Neural cell (in vitro differentiated cells): ENCODE measurements around the gene ACACA. TPM values are rescaled to one million over a fixed set of nuclear protein-coding genes. Genes with fewer than 3 reads are reported as not detected.

Source experiments
- H2AFZ ChIP-seq: fragments of 200-600, 300-800 bp; sonication (generic), shearing (Covaris generic); 2 replicates; pipeline ENCODE4 v1.6.0; 2014; ENCODE audit warnings: low read depth, mild to moderate bottlenecking, antibody characterized with exemption, low read length, moderate library complexity
- H3F3A ChIP-seq: fragments of 200-600 bp; shearing (Covaris generic); 2 replicates; pipeline ENCODE4 v1.6.1; 2016; ENCODE audit warnings: mild to moderate bottlenecking, moderate library complexity, mixed read lengths, antibody characterized with exemption, low read length; ENCODE audit not compliant: insufficient read depth, poor library complexity, severe bottlenecking
- H3K27ac ChIP-seq: fragments of 200-600, 300-800 bp; sonication (generic), shearing (Covaris generic); 2 replicates; pipeline ENCODE4 v1.5.1; 2014; ENCODE audit warnings: mild to moderate bottlenecking, low read length, moderate library complexity
- H3K27me3 ChIP-seq: fragments of 300-800, 200-600 bp; sonication (generic), shearing (Covaris generic); 2 replicates; pipeline ENCODE4 v1.6.0; 2014; ENCODE audit warnings: mild to moderate bottlenecking, low read depth, low read length, moderate library complexity; ENCODE audit not compliant: insufficient read depth
- H3K36me3 ChIP-seq: fragments of 300-800, 200-600 bp; sonication (generic), shearing (Covaris generic); 2 replicates; pipeline ENCODE4 v1.5.1; 2014; ENCODE audit warnings: mild to moderate bottlenecking, antibody characterized with exemption, low read length, moderate library complexity; ENCODE audit not compliant: insufficient read depth
- H3K4me2 ChIP-seq: fragments of 300-800, 200-600 bp; sonication (generic), shearing (Covaris generic); 2 replicates; pipeline ENCODE4 v1.6.0; 2014; ENCODE audit warnings: mild to moderate bottlenecking, low read length
- H3K4me3 ChIP-seq: fragments of 300-800, 200-600 bp; sonication (generic), shearing (Covaris generic); 2 replicates; pipeline ENCODE4 v1.5.1; 2014; ENCODE audit warnings: mild to moderate bottlenecking, low read length, moderate library complexity
- H3K79me2 ChIP-seq: fragments of 200-600 bp; shearing (Covaris generic); replicated peaks from 2 replicates; pipeline ENCODE4 v1.6.0; 2014; ENCODE audit warnings: mild to moderate bottlenecking, low read length, moderate library complexity; ENCODE audit not compliant: insufficient read depth
- H3K9ac ChIP-seq: fragments of 300-800, 200-600 bp; sonication (generic), shearing (Covaris generic); 2 replicates; pipeline ENCODE4 v1.6.1; 2016; ENCODE audit warnings: mild to moderate bottlenecking, low read length, mixed read lengths
- H3K9me2 ChIP-seq: fragments of 200-600 bp; shearing (Covaris generic); 2 replicates; pipeline ENCODE4 v1.6.1; 2016; ENCODE audit warnings: mild to moderate bottlenecking, low read length, mixed read lengths; ENCODE audit not compliant: insufficient read depth
- H3K9me3 ChIP-seq: fragments of 200-600, 300-800 bp; sonication (generic), shearing (Covaris generic); 2 replicates; pipeline ENCODE4 v1.6.1; 2016; ENCODE audit warnings: mild to moderate bottlenecking, mixed run types, low read length, moderate library complexity, mixed read lengths
- H4K20me1 ChIP-seq: fragments of 200-600 bp; shearing (Covaris generic); 2 replicates; pipeline ENCODE4 v1.6.1; 2016; ENCODE audit warnings: mild to moderate bottlenecking, mixed run types; ENCODE audit not compliant: insufficient read depth
- EP300 ChIP-seq: fragments of 450-650 bp; conservative IDR thresholded peaks from 2 replicates; pipeline ENCODE4 v1.6.1; 2014; ENCODE audit warnings: antibody characterized with exemption, mild to moderate bottlenecking, moderate library complexity; ENCODE audit not compliant: poor library complexity, severe bottlenecking
- EZH2 ChIP-seq: fragments of 200-600, 300-800 bp; shearing (Covaris generic), sonication (generic); IDR thresholded peaks from 2 replicates; pipeline ENCODE4 v1.6.1; 2014; ENCODE audit warnings: antibody characterized with exemption, low read length, borderline replicate concordance, mild to moderate bottlenecking; ENCODE audit not compliant: insufficient read depth, poor library complexity, severe bottlenecking
- MXI1 ChIP-seq: fragments of 450-650 bp; conservative IDR thresholded peaks from 2 replicates; pipeline ENCODE4 v1.6.1; 2014; ENCODE audit warnings: antibody characterized with exemption, mild to moderate bottlenecking; ENCODE audit not compliant: poor library complexity, severe bottlenecking
- POLR2AphosphoS5 ChIP-seq: IDR thresholded peaks from 2 replicates; pipeline ENCODE4 v1.6.1; 2012
- RAD21 ChIP-seq: fragments of 450-650 bp; conservative IDR thresholded peaks from 2 replicates; pipeline ENCODE4 v1.6.1; 2014; ENCODE audit warnings: antibody characterized with exemption, mild to moderate bottlenecking, moderate library complexity
- SMC3 ChIP-seq: fragments of 450-650 bp; conservative IDR thresholded peaks from 2 replicates; pipeline ENCODE4 v1.6.1; 2014; ENCODE audit warnings: antibody characterized with exemption, mild to moderate bottlenecking, moderate library complexity; ENCODE audit not compliant: poor library complexity
- TAF1 ChIP-seq: IDR thresholded peaks from 2 replicates; pipeline ENCODE4 v1.6.1; 2012; ENCODE audit warnings: low read depth
- polyA plus RNA-seq: library from polyadenylated mRNA; depleted of rRNA; stranded (reverse); fragments of >200 nt; gene quantifications from 2 replicates; pipeline ENCODE4 v1.2.3, GENCODE V29; 2014
- TF ChIP-seq, protein P1 (sequence below): fragments of 450-650 bp; IDR thresholded peaks from 2 replicates; pipeline ENCODE4 v1.5.1; 2014; ENCODE audit warnings: antibody characterized with exemption, mild to moderate bottlenecking, moderate library complexity; ENCODE audit not compliant: poor library complexity, severe bottlenecking
- TF ChIP-seq, protein P2 (sequence below): IDR thresholded peaks from 2 replicates; pipeline ENCODE4 v1.6.1; 2012; ENCODE audit warnings: borderline replicate concordance

ACACA gene
- polyA plus RNA-seq, 1 donor from 2014 or later: 38.4 TPM

DNA sequence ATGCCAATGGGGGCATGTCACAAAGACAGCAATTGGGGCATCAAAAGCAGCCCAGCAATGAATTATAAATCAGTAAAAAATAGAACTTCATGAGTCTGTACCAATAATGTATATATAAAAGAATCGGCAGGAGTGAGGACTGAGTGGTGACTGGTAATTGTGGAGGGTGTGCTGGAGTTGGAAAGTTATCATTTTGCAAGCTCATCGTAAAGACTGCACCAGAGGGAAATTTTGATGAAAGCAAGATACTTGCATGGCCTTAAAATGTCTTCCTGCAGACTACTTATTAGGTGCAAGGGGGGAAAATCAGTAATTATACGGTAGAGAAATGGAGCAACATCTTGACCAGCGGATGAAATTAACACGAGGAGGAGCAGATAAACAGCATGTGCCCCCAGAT is 319.0 kb downstream of the ACACA start:
- Histone ChIP-seq H4K20me1 (no peaks in the 10 kb centered on the region), H3K4me3 (no peak overlapping the region), H3K36me3 (peaks cover 16% of the 10 kb centered on the region), H3K9me2 (no peaks in the 10 kb centered on the region), H3K79me2 (no peaks in the 10 kb centered on the region), H3F3A (no peaks in the 10 kb centered on the region), H3K4me2 (no peak overlapping the region), H3K27ac (no peak overlapping the region), H3K9ac (no peak overlapping the region), H3K9me3 (no peaks in the 10 kb centered on the region), H3K27me3 (no peaks in the 10 kb centered on the region), H2AFZ (no peak overlapping the region)
- TF ChIP-seq RAD21 (no peak), SMC3 (no peak), MXI1 (no peak), TAF1 (no peak), POLR2AphosphoS5 (no peak), EZH2 (no peak), EP300 (no peak)
- TF ChIP-seq, protein P1, sequence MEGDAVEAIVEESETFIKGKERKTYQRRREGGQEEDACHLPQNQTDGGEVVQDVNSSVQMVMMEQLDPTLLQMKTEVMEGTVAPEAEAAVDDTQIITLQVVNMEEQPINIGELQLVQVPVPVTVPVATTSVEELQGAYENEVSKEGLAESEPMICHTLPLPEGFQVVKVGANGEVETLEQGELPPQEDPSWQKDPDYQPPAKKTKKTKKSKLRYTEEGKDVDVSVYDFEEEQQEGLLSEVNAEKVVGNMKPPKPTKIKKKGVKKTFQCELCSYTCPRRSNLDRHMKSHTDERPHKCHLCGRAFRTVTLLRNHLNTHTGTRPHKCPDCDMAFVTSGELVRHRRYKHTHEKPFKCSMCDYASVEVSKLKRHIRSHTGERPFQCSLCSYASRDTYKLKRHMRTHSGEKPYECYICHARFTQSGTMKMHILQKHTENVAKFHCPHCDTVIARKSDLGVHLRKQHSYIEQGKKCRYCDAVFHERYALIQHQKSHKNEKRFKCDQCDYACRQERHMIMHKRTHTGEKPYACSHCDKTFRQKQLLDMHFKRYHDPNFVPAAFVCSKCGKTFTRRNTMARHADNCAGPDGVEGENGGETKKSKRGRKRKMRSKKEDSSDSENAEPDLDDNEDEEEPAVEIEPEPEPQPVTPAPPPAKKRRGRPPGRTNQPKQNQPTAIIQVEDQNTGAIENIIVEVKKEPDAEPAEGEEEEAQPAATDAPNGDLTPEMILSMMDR: no peak
- TF ChIP-seq, protein P2, sequence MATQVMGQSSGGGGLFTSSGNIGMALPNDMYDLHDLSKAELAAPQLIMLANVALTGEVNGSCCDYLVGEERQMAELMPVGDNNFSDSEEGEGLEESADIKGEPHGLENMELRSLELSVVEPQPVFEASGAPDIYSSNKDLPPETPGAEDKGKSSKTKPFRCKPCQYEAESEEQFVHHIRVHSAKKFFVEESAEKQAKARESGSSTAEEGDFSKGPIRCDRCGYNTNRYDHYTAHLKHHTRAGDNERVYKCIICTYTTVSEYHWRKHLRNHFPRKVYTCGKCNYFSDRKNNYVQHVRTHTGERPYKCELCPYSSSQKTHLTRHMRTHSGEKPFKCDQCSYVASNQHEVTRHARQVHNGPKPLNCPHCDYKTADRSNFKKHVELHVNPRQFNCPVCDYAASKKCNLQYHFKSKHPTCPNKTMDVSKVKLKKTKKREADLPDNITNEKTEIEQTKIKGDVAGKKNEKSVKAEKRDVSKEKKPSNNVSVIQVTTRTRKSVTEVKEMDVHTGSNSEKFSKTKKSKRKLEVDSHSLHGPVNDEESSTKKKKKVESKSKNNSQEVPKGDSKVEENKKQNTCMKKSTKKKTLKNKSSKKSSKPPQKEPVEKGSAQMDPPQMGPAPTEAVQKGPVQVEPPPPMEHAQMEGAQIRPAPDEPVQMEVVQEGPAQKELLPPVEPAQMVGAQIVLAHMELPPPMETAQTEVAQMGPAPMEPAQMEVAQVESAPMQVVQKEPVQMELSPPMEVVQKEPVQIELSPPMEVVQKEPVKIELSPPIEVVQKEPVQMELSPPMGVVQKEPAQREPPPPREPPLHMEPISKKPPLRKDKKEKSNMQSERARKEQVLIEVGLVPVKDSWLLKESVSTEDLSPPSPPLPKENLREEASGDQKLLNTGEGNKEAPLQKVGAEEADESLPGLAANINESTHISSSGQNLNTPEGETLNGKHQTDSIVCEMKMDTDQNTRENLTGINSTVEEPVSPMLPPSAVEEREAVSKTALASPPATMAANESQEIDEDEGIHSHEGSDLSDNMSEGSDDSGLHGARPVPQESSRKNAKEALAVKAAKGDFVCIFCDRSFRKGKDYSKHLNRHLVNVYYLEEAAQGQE: no peak

DNA sequence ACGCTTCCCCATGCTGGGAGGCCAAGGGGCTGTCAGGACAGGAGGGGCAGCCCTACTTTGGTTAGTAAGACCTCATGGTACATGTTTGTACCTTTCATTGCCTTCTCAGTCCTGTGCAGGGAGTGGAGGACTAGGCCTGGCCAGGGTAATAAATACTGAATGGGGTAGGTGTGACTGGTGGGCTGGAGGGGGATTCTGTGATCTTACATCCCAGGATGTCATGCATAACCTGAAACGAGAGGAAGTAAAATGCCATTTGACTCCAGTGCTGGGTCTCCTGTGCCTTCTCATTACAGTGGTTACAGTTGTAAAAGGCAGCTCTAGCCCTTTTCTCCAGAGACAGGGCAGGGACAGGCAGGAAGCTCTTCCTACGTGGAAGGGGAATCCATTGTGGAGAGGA is 319.7 kb downstream of the ACACA start:
- H3K4me2 ChIP-seq: no peak overlapping the region
- H4K20me1 ChIP-seq: no peaks in the 10 kb centered on the region
- H2AFZ ChIP-seq: no peak overlapping the region
- no peak overlapping the region for H3K9ac ChIP-seq
- no peak overlapping the region for H3K27ac ChIP-seq
- H3K4me3 ChIP-seq: no peak overlapping the region
- H3K79me2 ChIP-seq: no peaks in the 10 kb centered on the region
- no peaks in the 10 kb centered on the region for H3K9me3 ChIP-seq
- no peaks in the 10 kb centered on the region for H3K9me2 ChIP-seq
- H3K36me3 ChIP-seq: peaks cover 16% of the 10 kb centered on the region
- TF ChIP-seq, protein P2: no peak
- TF ChIP-seq POLR2AphosphoS5 (no peak), SMC3 (no peak), EP300 (no peak), TAF1 (no peak), MXI1 (no peak), EZH2 (no peak), RAD21 (no peak)
- TF ChIP-seq, protein P1: no peak
- no peaks in the 10 kb centered on the region for H3F3A ChIP-seq
- H3K27me3 ChIP-seq: no peaks in the 10 kb centered on the region
